HepG2 (cell line): ENCODE results near the gene PRKACA. TPM values are rescaled to one million over a fixed set of nuclear protein-coding genes. Genes with fewer than 3 reads are reported as not detected.

Experiments used
- ATAC-seq: fragments of 200-7000 bp; cut with Tn5 transposase; 3 replicates; pipeline ENCODE4 v1.9.1; 2020; ENCODE audit warnings: mild to moderate bottlenecking, moderate library complexity
- BruUV-seq: library from RNA; stranded (reverse); fragments of 400-500 nt; replicated peaks from 2 replicates; lab custom pipeline; 2021; lab: Mats Ljungman, UMichigan
- CTCF ChIA-PET: fragments of 300-600 bp; formaldehyde crosslinking; extraction: SDS; loops from one replicate; lab custom pipeline; 2021; ENCODE audit warnings: low total read pairs, inconsistent platforms, low intra/inter-chr PET ratio; lab: Yijun Ruan, JAX
- POLR2A ChIA-PET: fragments of 350-600 bp; sonication (Branson Sonifier 250); formaldehyde crosslinking; loops from one replicate; lab custom pipeline; 2020; ENCODE audit warnings: antibody characterized with exemption, inconsistent platforms; lab: Yijun Ruan, JAX
- DNase-seq: peaks from one replicate; pipeline ENCODE4 v3.0.0-alpha.2; 2015; ENCODE audit warnings: low spot score
- FAIRE-seq: peaks from 3 replicates; lab custom pipeline; 2011; peaks lifted over from hg19 to GRCh38; lab: Jason Lieb, UNC
- H2AFZ ChIP-seq: one replicate; pipeline ENCODE4 v1.6.1; 2011; ENCODE audit warnings: low read length, inconsistent platforms
- H3K27ac ChIP-seq: fragments of 300-600 bp; 3 replicates; pipeline ENCODE4 v1.8.0; 2011; ENCODE audit warnings: mixed run types, mild to moderate bottlenecking, mixed read lengths, low read length, inconsistent platforms; ENCODE audit not compliant: insufficient read depth; ENCODE audit errors: extremely low read length
- H3K27me3 ChIP-seq, 2 experiments: fragments of 200-600 bp in 1 of 2; 2 replicates in 1 of 2; 3 replicates in 1 of 2; pipeline versions ENCODE4 v1.6.0 to v1.8.0; 2011; ENCODE audit warnings: low read length in 2 of 2, mild to moderate bottlenecking in 2 of 2, moderate library complexity in 2 of 2, inconsistent platforms in 1 of 2; ENCODE audit not compliant: insufficient read depth in 2 of 2, control insufficient read depth in 1 of 2
- H3K36me3 ChIP-seq, 2 experiments: fragments of 200-600 bp in 1 of 2; replicated peaks in 1 of 2; 2 replicates in 1 of 2; 3 replicates in 1 of 2; pipeline versions ENCODE4 v1.5.1 to v1.8.0; 2011; ENCODE audit warnings: low read length in 2 of 2, inconsistent platforms in 1 of 2; ENCODE audit not compliant: insufficient read depth in 2 of 2, control insufficient read depth in 1 of 2
- H3K4me1 ChIP-seq: 2 replicates; pipeline ENCODE4 v1.5.1; 2012; ENCODE audit warnings: low read length, inconsistent platforms; ENCODE audit not compliant: insufficient read depth
- H3K4me2 ChIP-seq: 2 replicates; pipeline ENCODE4 v1.6.0; 2011; ENCODE audit warnings: low read depth, low read length, inconsistent platforms
- H3K4me3 ChIP-seq, 3 experiments: fragments of 200-600 bp in 1 of 3; sonication (generic), shearing (Covaris generic) in 1 of 3; replicated peaks in 1 of 3; 2 replicates each; pipeline ENCODE4 v1.5.1; 2011 to 2016; ENCODE audit warnings: low read length in 3 of 3, inconsistent platforms in 2 of 3, low read depth in 2 of 3, mild to moderate bottlenecking in 2 of 3, control low read depth in 1 of 3, mixed read lengths in 1 of 3; ENCODE audit not compliant: insufficient read depth in 1 of 3
- H3K79me2 ChIP-seq: one replicate; pipeline ENCODE4 v1.6.1; 2011; ENCODE audit warnings: low read length, inconsistent platforms; ENCODE audit not compliant: insufficient read depth
- H3K9ac ChIP-seq: 2 replicates; pipeline ENCODE4 v1.6.0; 2011; ENCODE audit warnings: mild to moderate bottlenecking, low read depth, low read length, inconsistent platforms; ENCODE audit not compliant: insufficient read depth
- H3K9me3 ChIP-seq: 2 replicates; pipeline ENCODE4 v1.5.1; 2012; ENCODE audit warnings: mild to moderate bottlenecking, low read length
- H4K20me1 ChIP-seq: 2 replicates; pipeline ENCODE4 v1.6.0; 2011; ENCODE audit warnings: inconsistent platforms, mild to moderate bottlenecking, low read length, moderate library complexity; ENCODE audit not compliant: insufficient read depth
- CBX1 ChIP-seq: IDR thresholded peaks from one replicate; pipeline ENCODE4 v1.6.1; 2016; ENCODE audit warnings: antibody characterized with exemption, low read depth
- CHD2 ChIP-seq: IDR thresholded peaks from 2 replicates; pipeline ENCODE4 v1.6.1; 2011; ENCODE audit warnings: low read depth, low read length, improper control_type of control experiment
- KAT2B ChIP-seq: fragments of 150-350 bp; IDR thresholded peaks from 2 replicates; pipeline ENCODE4 v1.6.1; 2014; ENCODE audit warnings: low read depth, low read length, borderline replicate concordance
- KAT7 ChIP-seq: IDR thresholded peaks from 2 replicates; pipeline ENCODE4 v1.6.1; 2018; ENCODE audit warnings: borderline replicate concordance, missing compliant biosample characterization
- KLF11 ChIP-seq: IDR thresholded peaks from 2 replicates; pipeline ENCODE4 v1.6.1; 2016; ENCODE audit warnings: missing compliant biosample characterization
- MBNL3 ChIP-seq: fragments of 250-450 bp; sonication (Bioruptor Pico); conservative IDR thresholded peaks from 2 replicates; pipeline ENCODE4 v1.8.0; 2022; ENCODE audit warnings: mild to moderate bottlenecking, inconsistent platforms
- PCBP1 ChIP-seq: fragments of 200-400 bp; formaldehyde crosslinking; IDR thresholded peaks from 2 replicates; pipeline ENCODE4 v1.6.1; 2017; ENCODE audit warnings: mild to moderate bottlenecking, low read depth, low read length, borderline replicate concordance
- SRSF9 ChIP-seq: fragments of 200-400 bp; formaldehyde crosslinking; IDR thresholded peaks from 2 replicates; pipeline ENCODE4 v1.6.1; 2018; ENCODE audit warnings: borderline replicate concordance, mild to moderate bottlenecking, low read depth, low read length; ENCODE audit not compliant: insufficient read depth, poor library complexity, severe bottlenecking
- STAT5B ChIP-seq: sonication (generic); formaldehyde crosslinking; IDR thresholded peaks from 2 replicates; pipeline ENCODE4 v1.4.0; 2020; ENCODE audit warnings: missing genetic modification reagents
- TFAP4 ChIP-seq: sonication (generic); IDR thresholded peaks from 2 replicates; pipeline ENCODE4 v1.6.1; 2016; ENCODE audit warnings: low read depth, borderline replicate concordance
- ZBTB20 ChIP-seq: sonication (generic); formaldehyde crosslinking; IDR thresholded peaks from 2 replicates; pipeline ENCODE4 v1.8.1; 2023; ENCODE audit warnings: missing genetic modification reagents, low read depth, mild to moderate bottlenecking, borderline replicate concordance
- ZFYVE20 ChIP-seq: sonication (generic); formaldehyde crosslinking; IDR thresholded peaks from 2 replicates; pipeline ENCODE4 v1.8.0; 2023; ENCODE audit warnings: low read depth, mild to moderate bottlenecking, moderate library complexity, missing genetic modification reagents, borderline replicate concordance
- ZNF770 ChIP-seq: sonication (generic); formaldehyde crosslinking; IDR thresholded peaks from 2 replicates; pipeline ENCODE4 v1.5.0; 2020; ENCODE audit warnings: mild to moderate bottlenecking, missing genetic modification reagents
- WGBS: methylation state at CpG from one replicate; pipeline ENCODE4 v1.1.6; 2017; ENCODE audit warnings: low lambda C conversion rate; 5-methylcytosine and 5-hydroxymethylcytosine counted together
- in situ Hi-C: cut with HindIII; loops from 2 replicates; pipeline ENCODE4 v1.10.0; 2017; ENCODE audit warnings: low pct_unique_long_range_greater_than_20kb; ENCODE audit not compliant: extremely low pct_ligation_motif_present
- intact Hi-C: fragments of 100-400 bp; cut with micrococcal nuclease; formaldehyde crosslinking; loops from one replicate; pipeline ENCODE4 v1.10.0; 2022; ENCODE audit not compliant: unreplicated experiment
- polyA plus RNA-seq, 8 experiments: library from polyadenylated mRNA; depleted of rRNA in 3 of 8; stranded (reverse) in 7 of 8; unstranded in 1 of 8; fragments of >200 nt; fragmentation: Illumina TruSeq in 4 of 8; extraction: Trizol in 4 of 8; gene quantifications; 2 replicates each; pipeline versions ENCODE4 v1.2.1 to v1.2.3, GENCODE V29; 2011 to 2016; ENCODE audit warnings: low read depth in 4 of 8, missing spikeins in 1 of 8, mixed read lengths in 1 of 8; ENCODE audit not compliant: insufficient read depth in 1 of 8
- total RNA-seq, 5 experiments: library from RNA; depleted of rRNA; stranded (reverse); fragments of >200 nt; fragmentation: Illumina TruSeq; extraction: Trizol; gene quantifications; 2 replicates each; pipeline ENCODE4 v1.2.3, GENCODE V29; 2016; ENCODE audit warnings: low read depth in 1 of 5

Gene PRKACA
- total and polyA plus RNA-seq, 2 of the 13 experiments (the other 11 are each of a cell fraction or from before 2014, with no cell fraction given) = 11.0 to 18.2 TPM

- intact Hi-C loops = loop anchor here (1.0 kb wide), 1 partner anchor 22 kb away; no protein-coding TSS in a partner anchor
- H3K79me2 ChIP-seq = no peaks in the 10 kb centered on the region
- no peaks in the 10 kb centered on the region for H3K4me1 ChIP-seq
- ChIA-PET CTCF (no interaction called here), POLR2A (no interaction called here)
- no peak overlapping the region for H3K9ac ChIP-seq
- in situ Hi-C loops = no loop called here
- no peaks in the 10 kb centered on the region for H3K36me3 ChIP-seq
- BruUV-seq = no TSS peak
- no peaks in the 10 kb centered on the region for H3K27me3 ChIP-seq
- no peak overlapping the region for H3K27ac ChIP-seq
- no peak overlapping the region for H3K4me3 ChIP-seq
- H3K9me3 ChIP-seq = no peaks in the 10 kb centered on the region
- TF ChIP-seq KAT7 (CRISPR knock-in tag) (no peak), STAT5B (CRISPR knock-in tag) (no peak), PCBP1 (no peak), KLF11 (no peak), CHD2 (no peak), CBX1 (no peak), ZBTB20 (CRISPR knock-in tag) (no peak), KAT2B (no peak), ZNF770 (CRISPR knock-in tag) (no peak), SRSF9 (no peak), ZFYVE20 (no peak), MBNL3 (no peak), TFAP4 (no peak)
- H3K4me2 ChIP-seq = no peak overlapping the region
- no peak for FAIRE-seq
- H4K20me1 ChIP-seq = no peaks in the 10 kb centered on the region
- H2AFZ ChIP-seq = no peak overlapping the region
- ATAC-seq = no peak
- DNase-seq = no peak
- 54% methylated on average over 18 of the region's 20 CpGs for WGBS
Observed at GRCh38 chr19:14165990-14166830, 48.6 kb upstream of the PRKACA start.
